Spleen (tissue), 11 donors: Measurements from ENCODE around the gene PANX1. TPM values are rescaled to one million over a fixed set of nuclear protein-coding genes. Genes with fewer than 3 reads are reported as not detected.

Experiments used
- DNase-seq: peaks from one replicate; pipeline ENCODE4 v3.0.0-alpha.2; 2020
- H3K27ac ChIP-seq, 8 donors: fragments of 200-600 bp; sonication (generic) in 7 of 8; 1 replicate in 4 of 8; 2 replicates in 4 of 8; pipeline versions ENCODE4 v1.5.0 to v1.8.0; 2016 to 2021; ENCODE audit warnings: inconsistent platforms in 4 of 8, mild to moderate bottlenecking in 4 of 8, moderate library complexity in 1 of 8
- H3K27me3 ChIP-seq, 7 donors: fragments of 200-600 bp; sonication (generic) in 6 of 7; replicated peaks in 1 of 7; 1 replicate in 4 of 7; 2 replicates in 3 of 7; pipeline versions ENCODE4 v1.5.0 to v1.8.0; 2016 to 2021; ENCODE audit warnings: inconsistent platforms in 3 of 7, mild to moderate bottlenecking in 1 of 7
- H3K36me3 ChIP-seq, 6 donors: fragments of 200-600 bp; sonication (generic) in 5 of 6; 1 replicate in 4 of 6; 2 replicates in 2 of 6; pipeline versions ENCODE4 v1.5.0 to v1.8.0; 2016 to 2021; ENCODE audit warnings: inconsistent platforms in 2 of 6
- H3K4me1 ChIP-seq, 6 donors: fragments of 200-600 bp; sonication (generic) in 5 of 6; 1 replicate in 3 of 6; 2 replicates in 3 of 6; pipeline versions ENCODE4 v1.5.0 to v1.8.0; 2016 to 2021; ENCODE audit warnings: inconsistent platforms in 3 of 6
- H3K4me3 ChIP-seq, 8 donors: fragments of 200-600 bp; sonication (generic) in 7 of 8; 1 replicate in 4 of 8; 2 replicates in 4 of 8; pipeline versions ENCODE4 v1.5.0 to v1.8.0; 2016 to 2021; ENCODE audit warnings: inconsistent platforms in 4 of 8, mild to moderate bottlenecking in 4 of 8, moderate library complexity in 2 of 8
- H3K9me3 ChIP-seq, 8 donors: fragments of 200-600 bp; sonication (generic) in 7 of 8; 1 replicate in 4 of 8; 2 replicates in 4 of 8; pipeline versions ENCODE4 v1.5.0 to v1.8.0; 2016 to 2021; ENCODE audit warnings: inconsistent platforms in 4 of 8
- POLR2A ChIP-seq, 3 donors: fragments of 450-650 bp; IDR thresholded peaks; one replicate each; pipeline ENCODE4 v1.5.1; 2017; ENCODE audit warnings: antibody characterized with exemption in 3 of 3, mild to moderate bottlenecking in 1 of 3
- POLR2AphosphoS5 ChIP-seq, 3 donors: sonication (generic); formaldehyde crosslinking; IDR thresholded peaks; one replicate each; pipeline ENCODE4 v1.5.1; 2017; ENCODE audit warnings: antibody characterized with exemption in 3 of 3
- WGBS, 5 donors: extraction: QIAGEN DNeasy Blood & Tissue Kit in 3 of 5; methylation state at CpG; one replicate each; pipeline versions ENCODE4 v1.1.5 to v1.1.7; 2013 to 2018; 5-methylcytosine and 5-hydroxymethylcytosine counted together
- intact Hi-C: fragments of 100-400 bp; cut with DNase I; formaldehyde crosslinking; loops from one replicate; pipeline ENCODE4 v1.15.0; 2023; ENCODE audit warnings: low total_unique reads
- polyA plus RNA-seq, 3 donors: library from polyadenylated mRNA; stranded (reverse); fragments of 200-250 nt; gene quantifications; one replicate each; pipeline ENCODE4 v1.2.1, GENCODE V29; 2013
- total RNA-seq, 7 donors: library from RNA; depleted of rRNA in 3 of 7; stranded (reverse); fragments of >200 nt in 3 of 7; fragmentation: NEBNext Ultra II Directional in 4 of 7; extraction: Animal tissue kit (Norgen Biotek cat#: 25700) in 4 of 7; gene quantifications; one replicate each; pipeline versions ENCODE4 v1.1.0 to v1.2.1, GENCODE V29; 2016 to 2021
- TF ChIP-seq, protein P1 (sequence below), 11 experiments: fragments of 200-600 bp in 7 of 11; fragments of 450-650 bp in 4 of 11; sonication (generic) in 4 of 11; IDR thresholded peaks in 8 of 11; conservative IDR thresholded peaks in 3 of 11; 1 replicate in 7 of 11; 2 replicates in 4 of 11; pipeline versions ENCODE4 v1.4.0 to v1.8.0; 2016 to 2021; ENCODE audit warnings: antibody characterized with exemption in 11 of 11, inconsistent platforms in 4 of 11, mild to moderate bottlenecking in 1 of 11
- donor health status: healthy with polysubstance abuse.
- donor health status: DM: no; HTN: no; CAD: no; lungs with moderate emphysema.
- donor health status: DM: no; HTN: no; CAD: no.
- donor health status: Bipolar disorder and iron deficiency.
- donor health status: healthy.
- donor health status: DM: no; HTN: no; CAD: no.
- donor health status: DM: yes; HTN: yes; CAD: no.

PANX1 gene
- total and polyA plus RNA-seq, 10 donors = 1.6 to 15.1 (median 11.5) TPM

DNA sequence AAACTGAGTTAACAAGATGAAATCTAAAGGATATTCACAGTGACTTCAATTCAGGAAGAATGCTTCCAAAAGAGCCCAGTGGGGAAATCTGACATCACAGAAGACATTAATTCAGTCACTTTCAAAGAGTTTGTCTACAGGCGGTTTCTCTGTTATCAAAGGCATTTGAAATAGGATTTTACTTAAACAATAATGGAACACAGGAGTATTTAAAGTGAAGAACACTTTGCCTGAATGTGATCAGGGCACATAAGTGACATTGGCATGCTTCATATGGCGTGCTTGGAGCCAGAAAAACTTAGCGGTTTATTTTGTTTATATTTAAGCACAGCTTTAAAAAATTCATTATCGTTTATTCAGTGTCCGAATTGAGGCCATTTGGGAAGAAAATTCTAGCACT, 52.9 kb downstream of the PANX1 start:
- intact Hi-C loops = no loop called here

DNA sequence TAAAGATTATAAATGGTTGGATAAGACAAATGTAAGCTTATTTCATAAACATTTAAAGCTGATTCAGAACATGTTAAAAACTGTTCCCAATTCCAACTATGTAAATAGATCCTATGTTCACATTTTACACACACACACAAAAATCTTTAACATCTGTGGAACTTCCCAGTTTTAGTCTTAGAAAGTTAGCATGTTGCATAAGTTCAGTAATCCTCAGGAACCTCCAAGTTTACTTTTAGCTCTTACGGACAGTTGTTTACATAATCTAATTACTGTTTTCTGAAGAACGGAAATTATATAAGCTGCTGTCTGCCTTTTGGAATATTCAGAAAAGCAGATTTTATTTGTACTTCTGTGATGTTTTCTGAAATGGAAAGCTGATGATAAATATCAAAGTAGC, 53.3 kb downstream of the PANX1 start:
- intact Hi-C loops = no loop called here
- DNase-seq = no peak
- H3K9me3 ChIP-seq = no peaks in the 10 kb centered on the region
- peaks cover 0 to 50% (median 28%) of the 10 kb centered on the region in 6 donors for H3K36me3 ChIP-seq
- no peak overlapping the region for H3K4me3 ChIP-seq
- H3K4me1 ChIP-seq = peaks cover 0 to 24% (median 15%) of the 10 kb centered on the region in 6 donors
- no peak overlapping the region for H3K27ac ChIP-seq
- H3K27me3 ChIP-seq = no peaks in the 10 kb centered on the region
- TF ChIP-seq POLR2AphosphoS5 (IDR thresholded peaks at IDR 0.05) = no peak
- WGBS, 5 donors = 73 to 91% (median 86%) methylated on average over 2 of the region's 2 CpGs

More for the DNA sequence above, 52.9 kb downstream of the PANX1 start:
- TF ChIP-seq, protein P1, sequence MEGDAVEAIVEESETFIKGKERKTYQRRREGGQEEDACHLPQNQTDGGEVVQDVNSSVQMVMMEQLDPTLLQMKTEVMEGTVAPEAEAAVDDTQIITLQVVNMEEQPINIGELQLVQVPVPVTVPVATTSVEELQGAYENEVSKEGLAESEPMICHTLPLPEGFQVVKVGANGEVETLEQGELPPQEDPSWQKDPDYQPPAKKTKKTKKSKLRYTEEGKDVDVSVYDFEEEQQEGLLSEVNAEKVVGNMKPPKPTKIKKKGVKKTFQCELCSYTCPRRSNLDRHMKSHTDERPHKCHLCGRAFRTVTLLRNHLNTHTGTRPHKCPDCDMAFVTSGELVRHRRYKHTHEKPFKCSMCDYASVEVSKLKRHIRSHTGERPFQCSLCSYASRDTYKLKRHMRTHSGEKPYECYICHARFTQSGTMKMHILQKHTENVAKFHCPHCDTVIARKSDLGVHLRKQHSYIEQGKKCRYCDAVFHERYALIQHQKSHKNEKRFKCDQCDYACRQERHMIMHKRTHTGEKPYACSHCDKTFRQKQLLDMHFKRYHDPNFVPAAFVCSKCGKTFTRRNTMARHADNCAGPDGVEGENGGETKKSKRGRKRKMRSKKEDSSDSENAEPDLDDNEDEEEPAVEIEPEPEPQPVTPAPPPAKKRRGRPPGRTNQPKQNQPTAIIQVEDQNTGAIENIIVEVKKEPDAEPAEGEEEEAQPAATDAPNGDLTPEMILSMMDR (IDR thresholded peaks at IDR 0.05 in 8 of 11, conservative IDR thresholded peaks at IDR 0.05 in 3 of 11) = no peak
- TF ChIP-seq POLR2AphosphoS5 (IDR thresholded peaks at IDR 0.05) (no peak), POLR2A (IDR thresholded peaks at IDR 0.05) (no peak)
- no peaks in the 10 kb centered on the region for H3K9me3 ChIP-seq
- H3K27me3 ChIP-seq = no peaks in the 10 kb centered on the region
- 91 to 97% (median 96%) methylated on average over 5 of the region's 5 CpGs for WGBS, 5 donors
- peaks cover 0 to 50% (median 28%) of the 10 kb centered on the region in 6 donors for H3K36me3 ChIP-seq
- H3K27ac ChIP-seq = no peak overlapping the region
- no peak overlapping the region for H3K4me3 ChIP-seq
- DNase-seq = no peak
- H3K4me1 ChIP-seq = peaks cover 0 to 24% (median 15%) of the 10 kb centered on the region in 6 donors

DNA sequence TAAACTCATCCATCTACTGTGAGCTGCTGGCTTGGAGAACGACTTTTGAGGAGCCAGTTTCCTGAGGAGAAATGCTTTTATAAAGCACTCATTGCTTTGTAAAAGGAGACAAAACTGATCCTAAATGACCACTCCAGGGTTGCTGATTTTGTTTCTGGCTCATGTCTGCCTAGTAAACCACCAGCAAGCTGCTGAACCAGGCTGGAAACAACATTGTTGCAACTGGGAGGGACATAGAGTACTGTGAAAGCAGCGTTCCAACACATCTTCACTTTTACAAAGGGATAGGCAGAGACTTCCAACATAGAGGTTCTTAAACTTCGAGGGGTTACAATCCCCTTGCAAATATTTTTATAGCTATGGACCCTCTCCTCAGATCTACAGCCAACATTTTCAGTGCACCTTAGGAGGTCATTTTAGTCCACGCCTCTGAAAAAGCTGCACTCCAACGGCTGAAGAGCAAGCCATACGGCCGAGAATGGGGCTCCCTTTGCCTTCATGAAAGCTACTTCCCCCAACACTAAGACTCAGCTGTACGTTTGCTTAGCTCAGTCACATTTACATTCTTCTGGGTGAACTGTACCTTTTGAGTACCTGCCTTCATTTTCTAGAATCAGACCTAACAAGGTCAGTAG, 54.7 kb downstream of the PANX1 start:
- no peaks in the 10 kb centered on the region for H3K27me3 ChIP-seq
- H3K36me3 ChIP-seq = peaks cover 0 to 39% (median 26%) of the 10 kb centered on the region in 6 donors
- no peak for DNase-seq
- TF ChIP-seq, protein P1 (IDR thresholded peaks at IDR 0.05 in 8 of 11, conservative IDR thresholded peaks at IDR 0.05 in 3 of 11) = no peak
- TF ChIP-seq POLR2A (IDR thresholded peaks at IDR 0.05) (no peak), POLR2AphosphoS5 (IDR thresholded peaks at IDR 0.05) (no peak)
- H3K9me3 ChIP-seq = no peaks in the 10 kb centered on the region
- 90 to 93% (median 92%) methylated on average over 8 of the region's 8 CpGs for WGBS, 5 donors
- H3K4me3 ChIP-seq = no peak overlapping the region
- H3K4me1 ChIP-seq = peaks cover 0 to 24% (median 15%) of the 10 kb centered on the region in 6 donors
- intact Hi-C loops = no loop called here
- H3K27ac ChIP-seq = peak overlapping the region in 2 of 8 donors; percentile 12 to 42

DNA sequence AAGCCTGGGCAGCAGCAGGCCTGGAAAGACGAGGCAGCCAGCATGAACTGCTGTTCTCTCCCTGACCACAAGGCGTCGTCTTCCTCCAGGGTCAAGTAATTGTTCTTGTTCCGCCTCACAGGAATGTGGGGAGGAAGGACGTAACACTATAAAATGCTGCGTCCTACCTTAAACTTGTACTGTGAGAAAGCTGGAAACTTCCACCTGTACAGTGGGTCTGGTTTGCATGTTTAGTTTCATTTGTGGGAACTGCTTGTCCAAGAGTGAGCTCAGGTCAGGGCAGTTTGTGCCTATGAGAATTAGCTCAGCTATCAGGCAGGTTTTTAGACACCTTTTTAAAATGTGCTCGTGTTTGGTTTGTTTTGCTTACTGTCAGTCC, 55.2 kb downstream of the PANX1 start:
- Histone ChIP-seq H3K4me3 (peak overlapping the region in 1 of 8 donors; percentile 4), H3K27ac (peak overlapping the region in 4 of 8 donors; percentile 12 to 42 (median 19)), H3K9me3 (no peaks in the 10 kb centered on the region), H3K27me3 (no peaks in the 10 kb centered on the region), H3K36me3 (peaks cover 0 to 34% (median 24%) of the 10 kb centered on the region in 6 donors), H3K4me1 (peaks cover 0 to 24% (median 15%) of the 10 kb centered on the region in 6 donors)
- WGBS, 5 donors = 27 to 60% (median 38%) methylated on average over 7 of the region's 7 CpGs
- DNase-seq = no peak
- TF ChIP-seq, protein P1 (IDR thresholded peaks at IDR 0.05 in 8 of 11, conservative IDR thresholded peaks at IDR 0.05 in 3 of 11) = peak; percentile 35 to 77 (median 67)
- TF ChIP-seq POLR2A (IDR thresholded peaks at IDR 0.05) (no peak), POLR2AphosphoS5 (IDR thresholded peaks at IDR 0.05) (peak in 1 of 3 donors; percentile 46)
- intact Hi-C loops = no loop called here
